Measurements from ENCODE around the gene FGF23.

DNA sequence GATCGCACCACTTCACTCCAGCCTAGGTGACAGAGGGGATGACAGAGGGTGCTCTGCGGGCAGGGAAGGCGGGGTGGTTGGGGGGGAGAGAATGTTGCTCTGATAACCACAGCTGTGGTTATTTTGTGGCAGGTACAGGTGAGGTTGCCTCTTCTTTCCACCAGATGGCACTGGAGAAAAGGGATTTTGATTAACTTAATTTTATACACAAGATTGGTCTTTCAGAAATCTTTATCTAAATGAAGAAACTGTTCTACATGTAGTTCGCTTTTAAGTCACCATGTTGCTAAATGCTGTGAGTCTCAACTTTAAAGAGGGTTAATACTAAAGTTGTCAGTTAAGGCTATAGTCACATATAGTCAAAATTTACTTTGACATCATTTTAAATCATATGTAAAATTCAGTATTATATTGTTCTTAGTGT, 25.7 kb downstream of the FGF23 start:
- TF ChIP-seq, protein P1, sequence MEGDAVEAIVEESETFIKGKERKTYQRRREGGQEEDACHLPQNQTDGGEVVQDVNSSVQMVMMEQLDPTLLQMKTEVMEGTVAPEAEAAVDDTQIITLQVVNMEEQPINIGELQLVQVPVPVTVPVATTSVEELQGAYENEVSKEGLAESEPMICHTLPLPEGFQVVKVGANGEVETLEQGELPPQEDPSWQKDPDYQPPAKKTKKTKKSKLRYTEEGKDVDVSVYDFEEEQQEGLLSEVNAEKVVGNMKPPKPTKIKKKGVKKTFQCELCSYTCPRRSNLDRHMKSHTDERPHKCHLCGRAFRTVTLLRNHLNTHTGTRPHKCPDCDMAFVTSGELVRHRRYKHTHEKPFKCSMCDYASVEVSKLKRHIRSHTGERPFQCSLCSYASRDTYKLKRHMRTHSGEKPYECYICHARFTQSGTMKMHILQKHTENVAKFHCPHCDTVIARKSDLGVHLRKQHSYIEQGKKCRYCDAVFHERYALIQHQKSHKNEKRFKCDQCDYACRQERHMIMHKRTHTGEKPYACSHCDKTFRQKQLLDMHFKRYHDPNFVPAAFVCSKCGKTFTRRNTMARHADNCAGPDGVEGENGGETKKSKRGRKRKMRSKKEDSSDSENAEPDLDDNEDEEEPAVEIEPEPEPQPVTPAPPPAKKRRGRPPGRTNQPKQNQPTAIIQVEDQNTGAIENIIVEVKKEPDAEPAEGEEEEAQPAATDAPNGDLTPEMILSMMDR (IDR thresholded peaks at IDR 0.05): peak; percentile 25 to 55 (median 54)
- TF ChIP-seq POLR2A (IDR thresholded peaks at IDR 0.05): no peak
